Measurements from ENCODE around the gene LRRTM4.

DNA sequence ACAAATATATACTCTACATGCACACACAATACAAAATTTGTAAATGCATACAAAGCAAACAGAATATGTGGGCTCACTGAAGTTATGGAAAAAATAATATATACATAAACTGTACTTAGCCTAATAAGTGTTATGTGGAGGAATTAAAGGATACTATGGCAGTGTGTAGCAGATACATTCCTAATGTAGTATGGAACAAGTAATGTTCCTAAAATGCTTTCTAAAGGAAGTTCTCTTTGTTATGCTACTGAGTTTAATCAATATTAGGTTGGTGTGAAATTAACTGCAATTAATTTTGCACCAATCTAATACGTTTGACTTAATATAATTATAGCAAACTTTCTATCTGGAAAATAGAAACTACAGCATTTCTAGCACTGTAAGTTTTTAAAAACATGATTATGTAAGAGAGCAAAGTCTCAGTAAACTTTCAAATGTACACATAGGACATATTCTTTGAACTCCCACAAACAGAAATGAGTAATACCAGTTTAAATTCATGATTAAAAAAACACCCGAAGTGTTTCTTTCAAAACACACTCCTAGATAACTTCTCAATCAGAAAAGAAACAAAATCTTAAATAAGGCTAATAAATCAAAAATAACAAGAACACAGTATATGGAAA lies 331.3 kb downstream of the LRRTM4 start:
- TF ChIP-seq ZNF136 (CRISPR knock-in tag; IDR thresholded peaks at IDR 0.05; ENCODE audit: low read depth) (no peak), U2AF1 (optimal IDR thresholded peaks at IDR 0.05; ENCODE audit: low read depth, low read length) (no peak), POLR2A (IDR thresholded peaks at IDR 0.05; ENCODE audit: insufficient read depth in 1 of 2, low read depth in 2 of 2, low read length in 2 of 2) (no peak)
